22Rv1 (cell line): ENCODE data around the gene PARVG.

Experiments used
- H3K27ac ChIP-seq: fragments of 450-650 bp; 2 replicates; pipeline ENCODE4 v1.5.1; 2017
- CTCF ChIP-seq: fragments of 450-650 bp; IDR thresholded peaks from 2 replicates; pipeline ENCODE4 v1.5.1; 2017; ENCODE audit warnings: mild to moderate bottlenecking
- ZFX ChIP-seq: fragments of 450-650 bp; IDR thresholded peaks from 2 replicates; pipeline ENCODE4 v1.6.1; 2017; ENCODE audit warnings: antibody characterized with exemption, borderline replicate concordance

Gene PARVG

GRCh38 chr22:44192098-44192815 lies 11.5 kb downstream of the PARVG start:
- no peak for TF ChIP-seq CTCF
- no peak for TF ChIP-seq ZFX

GRCh38 chr22:44192816-44193534 lies 12.2 kb downstream of the PARVG start:
- H3K27ac ChIP-seq, result no peak overlapping the region
- TF ChIP-seq CTCF (no peak), ZFX (no peak)

More at GRCh38 chr22:44192098-44192815, 11.5 kb downstream of the PARVG start:
- H3K27ac ChIP-seq, result no peak overlapping the region

GRCh38 chr22:44193535-44193891 lies 12.8 kb downstream of the PARVG start:
- no peak overlapping the region for H3K27ac ChIP-seq
- TF ChIP-seq CTCF, result no peak
- TF ChIP-seq ZFX, result no peak

GRCh38 chr22:44194569-44194968 lies 13.8 kb downstream of the PARVG start:
- no peak overlapping the region for H3K27ac ChIP-seq
- TF ChIP-seq ZFX, result no peak
- no peak for TF ChIP-seq CTCF

GRCh38 chr22:44195189-44195871 lies 14.6 kb downstream of the PARVG start:
- no peak for TF ChIP-seq ZFX
- no peak for TF ChIP-seq CTCF

GRCh38 chr22:44196241-44196640 lies 15.5 kb downstream of the PARVG start:
- TF ChIP-seq ZFX, result no peak
- TF ChIP-seq CTCF, result no peak

More at GRCh38 chr22:44195189-44195871, 14.6 kb downstream of the PARVG start:
- no peak overlapping the region for H3K27ac ChIP-seq

More at GRCh38 chr22:44196241-44196640, 15.5 kb downstream of the PARVG start:
- no peak overlapping the region for H3K27ac ChIP-seq
